ENCODE results near the gene RNASE2.
"Not testable (repeated sequence)": the region's sequence is repeated elsewhere in the genome, so short reads cannot be mapped to it uniquely, and the experiment has no call there.

Gene RNASE2
- 0 reads per million in 2 experiments for total RNA-seq

- DNase-seq (ENCODE audit: low read depth), result not testable (repeated sequence)
These were observed at the start of gene RNASE2 for GRCh38 chr14:20954736-20955537. Gene RNASE2, plus strand, starts transcription at chr14:20955487. Its CDS starts 285 bp downstream, at chr14:20955772.

GRCh38 chr14:20905676-20906075 is 49.6 kb upstream of the RNASE2 start:
- DNase-seq (ENCODE audit: low read depth), result no peak

GRCh38 chr14:20907214-20907613 is 48.1 kb upstream of the RNASE2 start:
- no peak for DNase-seq (ENCODE audit: low read depth)

- not testable (repeated sequence) for DNase-seq (ENCODE audit: low read depth)
These were observed 44.5 kb upstream of the RNASE2 start for GRCh38 chr14:20910822-20911221.

- DNase-seq (ENCODE audit: low read depth), result not testable (repeated sequence)
These were observed 36.1 kb upstream of the RNASE2 start for GRCh38 chr14:20919038-20919756.

- not testable (repeated sequence) for DNase-seq (ENCODE audit: low read depth)
These were observed 31.5 kb upstream of the RNASE2 start for GRCh38 chr14:20923766-20924297.

GRCh38 chr14:20934148-20934762 is 21.0 kb upstream of the RNASE2 start:
- no peak for DNase-seq (ENCODE audit: low read depth)

- no peak for DNase-seq (ENCODE audit: low read depth)
These were observed 19.8 kb upstream of the RNASE2 start for GRCh38 chr14:20935303-20935984.

- DNase-seq (ENCODE audit: low read depth), result not testable (repeated sequence)
These were observed 10.1 kb upstream of the RNASE2 start for GRCh38 chr14:20945146-20945545.

- not testable (repeated sequence) for DNase-seq (ENCODE audit: low read depth)
These were observed 8.6 kb upstream of the RNASE2 start for GRCh38 chr14:20946707-20947106.

- not testable (repeated sequence) for DNase-seq (ENCODE audit: low read depth)
These were observed 219 bp downstream of the RNASE2 start for GRCh38 chr14:20955538-20955873.

- no peak for DNase-seq (ENCODE audit: low read depth)
These were observed 1.2 kb downstream of the RNASE2 start for GRCh38 chr14:20956376-20956976.

GRCh38 chr14:20958946-20959345 is 3.7 kb downstream of the RNASE2 start:
- not testable (repeated sequence) for DNase-seq (ENCODE audit: low read depth)

- no peak for DNase-seq (ENCODE audit: low read depth)
These were observed 14.0 kb downstream of the RNASE2 start for GRCh38 chr14:20969336-20969735.

- no peak for DNase-seq (ENCODE audit: low read depth)
These were observed 15.3 kb downstream of the RNASE2 start for GRCh38 chr14:20970647-20970982.

GRCh38 chr14:20970983-20971704 is 15.9 kb downstream of the RNASE2 start:
- DNase-seq (ENCODE audit: low read depth), result peak; percentile 58

- DNase-seq (ENCODE audit: low read depth), result no peak
These were observed 16.4 kb downstream of the RNASE2 start for GRCh38 chr14:20971705-20972021.

GRCh38 chr14:20973501-20973900 is 18.2 kb downstream of the RNASE2 start:
- no peak for DNase-seq (ENCODE audit: low read depth)

GRCh38 chr14:20976291-20976690 is 21.0 kb downstream of the RNASE2 start:
- DNase-seq (ENCODE audit: low read depth), result no peak

GRCh38 chr14:20978687-20979086 is 23.4 kb downstream of the RNASE2 start:
- no peak for DNase-seq (ENCODE audit: low read depth)

- DNase-seq (ENCODE audit: low read depth), result no peak
These were observed 25.6 kb downstream of the RNASE2 start for GRCh38 chr14:20980906-20981305.

All from T follicular helper cell (primary cell).